Colon (tissue), 2 donors: ENCODE data around the gene NRXN3.
A peak's percentile ranks its signal among the peaks of the same experiment; 100 is the strongest.

Experiments
- FAIRE-seq: peaks from 2 replicates; lab custom pipeline; 2012; peaks lifted over from hg19 to GRCh38; lab: Jason Lieb, UNC
- donor health status: control.
- donor health status: control.

Gene NRXN3

GRCh38 chr14:79699206-79699605 lies 1529.0 kb downstream of the NRXN3 start:
- FAIRE-seq, result no peak

- no peak for FAIRE-seq
These were observed 1531.2 kb downstream of the NRXN3 start for GRCh38 chr14:79701371-79701770.

- FAIRE-seq, result no peak
These were observed 1532.0 kb downstream of the NRXN3 start for GRCh38 chr14:79702197-79702596.

GRCh38 chr14:79703209-79703608 lies 1533.0 kb downstream of the NRXN3 start:
- no peak for FAIRE-seq

- no peak for FAIRE-seq
These were observed 1534.1 kb downstream of the NRXN3 start for GRCh38 chr14:79704041-79704807.

GRCh38 chr14:79705126-79705894 lies 1535.1 kb downstream of the NRXN3 start:
- FAIRE-seq, result peak; percentile 77

GRCh38 chr14:79706382-79706781 lies 1536.2 kb downstream of the NRXN3 start:
- FAIRE-seq, result no peak

- no peak for FAIRE-seq
These were observed 1538.5 kb downstream of the NRXN3 start for GRCh38 chr14:79708426-79709388.

- no peak for FAIRE-seq
These were observed 1539.4 kb downstream of the NRXN3 start for GRCh38 chr14:79709573-79709972.

GRCh38 chr14:79712302-79712950 lies 1542.3 kb downstream of the NRXN3 start:
- no peak for FAIRE-seq

GRCh38 chr14:79721399-79722084 lies 1551.4 kb downstream of the NRXN3 start:
- FAIRE-seq, result no peak

GRCh38 chr14:79724934-79725717 lies 1555.0 kb downstream of the NRXN3 start:
- FAIRE-seq, result no peak

- no peak for FAIRE-seq
These were observed 1557.7 kb downstream of the NRXN3 start for GRCh38 chr14:79727900-79728299.

- no peak for FAIRE-seq
These were observed 1558.2 kb downstream of the NRXN3 start for GRCh38 chr14:79728331-79728730.

- FAIRE-seq, result no peak
These were observed 1559.6 kb downstream of the NRXN3 start for GRCh38 chr14:79729731-79730130.

- no peak for FAIRE-seq
These were observed 1560.0 kb downstream of the NRXN3 start for GRCh38 chr14:79730196-79730595.

GRCh38 chr14:79730953-79731352 lies 1560.8 kb downstream of the NRXN3 start:
- FAIRE-seq, result no peak

GRCh38 chr14:79732911-79733655 lies 1562.9 kb downstream of the NRXN3 start:
- FAIRE-seq, result no peak

GRCh38 chr14:79734151-79734550 lies 1564.0 kb downstream of the NRXN3 start:
- FAIRE-seq, result no peak

GRCh38 chr14:79734656-79735055 lies 1564.5 kb downstream of the NRXN3 start:
- FAIRE-seq, result no peak
